ENCODE results near the gene MYOM3. TPM values are rescaled to one million over a fixed set of nuclear protein-coding genes. Genes with fewer than 3 reads are reported as not detected.

MYOM3 gene
- total and polyA plus RNA-seq, 2 of the 4 experiments (the other 2 are of a cell fraction), result 0.03 TPM; not detected in 1

- no peak overlapping the region for H4K91ac ChIP-seq (ENCODE audit: insufficient read depth, low read depth, low read length)
- in situ Hi-C loops (cut with MboI; ENCODE audit: low sequenced_read_pairs) (no loop called here), intact Hi-C loops (cut with micrococcal nuclease) (loop anchor here (10.0 kb wide), 1 partner anchor 52 kb away; no protein-coding TSS in a partner anchor), dilution Hi-C loops (cut with HindIII; ENCODE audit: low sequenced_read_pairs, unreplicated experiment) (no loop called here)
- CTCF ChIA-PET, result no interaction called here
- peaks cover 60% of the 10 kb centered on the region for H3K27me3 ChIP-seq (ENCODE audit: control insufficient read depth, insufficient read depth, low read length)
- no peak for DNase-seq
- no CpG with 5 or more reads among the region's 8 CpGs for WGBS, 2 experiments (ENCODE audit: extremely low coverage in 2 of 2, insufficient read length in 1 of 2)
- BruUV-seq (replicated peaks), result no TSS peak
- no peak overlapping the region for H3K23ac ChIP-seq (ENCODE audit: low read depth, low read length)
- H2AFZ ChIP-seq (replicated peaks; ENCODE audit: low read length, poor library complexity), result no peak overlapping the region
- POLR2A ChIA-PET (ENCODE audit: unreplicated experiment), result no interaction called here
- no peak for TF ChIP-seq FOS (IDR thresholded peaks at IDR 0.05; ENCODE audit: low read depth, low read length)
- TF ChIP-seq RAD21 (IDR thresholded peaks at IDR 0.05; ENCODE audit: low read length), result no peak
- no peak overlapping the region for H3K27ac ChIP-seq (ENCODE audit: insufficient read depth, low read length)
- H4K8ac ChIP-seq (ENCODE audit: low read depth in 2 of 2, low read length in 2 of 2), result no peak overlapping the region
- H3K4ac ChIP-seq (ENCODE audit: low read depth, low read length), result no peak overlapping the region
- no peak overlapping the region for H2BK120ac ChIP-seq (ENCODE audit: low read depth, low read length)
- no peak overlapping the region for H2BK20ac ChIP-seq (ENCODE audit: low read depth, low read length)
- no peaks in the 10 kb centered on the region for H3K79me1 ChIP-seq (ENCODE audit: low read depth in 1 of 2, low read length in 2 of 2)
- no peak overlapping the region for H3K56ac ChIP-seq (ENCODE audit: extremely low read depth, insufficient read depth, low read length)
- no peaks in the 10 kb centered on the region for H3K9me1 ChIP-seq (ENCODE audit: insufficient read depth, low read length)
- H3K9me3 ChIP-seq (ENCODE audit: control insufficient read depth, insufficient read depth, low read length), result no peaks in the 10 kb centered on the region
- no peak overlapping the region for H2BK5ac ChIP-seq (ENCODE audit: low read depth, low read length, poor library complexity, severe bottlenecking)
- no peak overlapping the region for H2AK9ac ChIP-seq (replicated peaks; ENCODE audit: low read depth, low read length, poor library complexity)
- no peak overlapping the region for H3K9ac ChIP-seq (ENCODE audit: low read depth, low read length)
- no peak overlapping the region for H3K4me2 ChIP-seq (ENCODE audit: low read depth, low read length)
- no peak overlapping the region for H2AK5ac ChIP-seq (ENCODE audit: low read depth, low read length)
- H2BK15ac ChIP-seq (ENCODE audit: low read depth, low read length), result no peak overlapping the region
- no peak overlapping the region for H3K4me3 ChIP-seq (ENCODE audit: insufficient read depth, low read depth, low read length)
- no peak overlapping the region for H3K18ac ChIP-seq (ENCODE audit: low read depth, low read length)
- no peaks in the 10 kb centered on the region for H3K36me3 ChIP-seq (ENCODE audit: control insufficient read depth, insufficient read depth, low read length)
- ATAC-seq (ENCODE audit: low read depth), result no peak
- H3K14ac ChIP-seq (replicated peaks; ENCODE audit: low read depth, low read length), result no peak overlapping the region
- H3K4me1 ChIP-seq (ENCODE audit: control insufficient read depth, insufficient read depth, low read length), result no peaks in the 10 kb centered on the region
- no peaks in the 10 kb centered on the region for H4K20me1 ChIP-seq (ENCODE audit: insufficient read depth, low read length)
- no peak overlapping the region for H4K5ac ChIP-seq (ENCODE audit: low read depth, low read length)
Measured at GRCh38 chr1:24082372-24082771, 29.6 kb downstream of the MYOM3 start.
